ENCODE results near the gene TPCN1.

TPCN1 gene

GRCh38 chr12:113260636-113261300, 39.5 kb downstream of the TPCN1 start:
- DNase-seq (ENCODE audit: low read depth): no peak

GRCh38 chr12:113261847-113262470, 40.7 kb downstream of the TPCN1 start:
- DNase-seq (ENCODE audit: low read depth): peak; percentile 80

- DNase-seq (ENCODE audit: low read depth): peak; percentile 64
Measured at GRCh38 chr12:113262710-113263109, 41.4 kb downstream of the TPCN1 start.

- DNase-seq (ENCODE audit: low read depth): no peak
Measured at GRCh38 chr12:113263431-113263963, 42.2 kb downstream of the TPCN1 start.

- DNase-seq (ENCODE audit: low read depth): no peak
Measured at GRCh38 chr12:113266106-113266895, 45.0 kb downstream of the TPCN1 start.

GRCh38 chr12:113267621-113268020, 46.4 kb downstream of the TPCN1 start:
- no peak for DNase-seq (ENCODE audit: low read depth)

- no peak for DNase-seq (ENCODE audit: low read depth)
Measured at GRCh38 chr12:113268136-113268535, 46.9 kb downstream of the TPCN1 start.

- DNase-seq (ENCODE audit: low read depth): no peak
Measured at GRCh38 chr12:113268621-113269020, 47.4 kb downstream of the TPCN1 start.

GRCh38 chr12:113269257-113269943, 48.1 kb downstream of the TPCN1 start:
- no peak for DNase-seq (ENCODE audit: low read depth)

GRCh38 chr12:113270709-113271009, 49.4 kb downstream of the TPCN1 start:
- DNase-seq (ENCODE audit: low read depth): no peak

- DNase-seq (ENCODE audit: low read depth): no peak
Measured at GRCh38 chr12:113271466-113271852, 50.2 kb downstream of the TPCN1 start.

- peak; percentile 85 for DNase-seq (ENCODE audit: low read depth)
Measured at GRCh38 chr12:113271853-113272561, 50.7 kb downstream of the TPCN1 start.

GRCh38 chr12:113273053-113273725, 51.9 kb downstream of the TPCN1 start:
- no peak for DNase-seq (ENCODE audit: low read depth)

GRCh38 chr12:113274848-113275247, 53.6 kb downstream of the TPCN1 start:
- DNase-seq (ENCODE audit: low read depth): no peak

GRCh38 chr12:113276306-113276705, 55.0 kb downstream of the TPCN1 start:
- no peak for DNase-seq (ENCODE audit: low read depth)

GRCh38 chr12:113276946-113277500, 55.8 kb downstream of the TPCN1 start:
- DNase-seq (ENCODE audit: low read depth): no peak

GRCh38 chr12:113277511-113277910, 56.2 kb downstream of the TPCN1 start:
- no peak for DNase-seq (ENCODE audit: low read depth)

GRCh38 chr12:113278141-113278540, 56.9 kb downstream of the TPCN1 start:
- no peak for DNase-seq (ENCODE audit: low read depth)

GRCh38 chr12:113278633-113279032, 57.4 kb downstream of the TPCN1 start:
- no peak for DNase-seq (ENCODE audit: low read depth)

- no peak for DNase-seq (ENCODE audit: low read depth)
Measured at GRCh38 chr12:113284751-113285150, 63.5 kb downstream of the TPCN1 start.
